GM23248 (cell line): ENCODE data around the gene EPN2.

ENCODE experiments used
- EZH2 ChIP-seq: fragments of 200-600 bp; sonication (generic); IDR thresholded peaks from 2 replicates; pipeline ENCODE4 v1.6.1; 2018; ENCODE audit warnings: antibody characterized with exemption, mild to moderate bottlenecking; ENCODE audit not compliant: insufficient read depth, poor library complexity, severe bottlenecking
- EZH2phosphoT487 ChIP-seq: fragments of 200-600 bp; sonication (generic); IDR thresholded peaks from 2 replicates; pipeline ENCODE4 v1.6.1; 2018; ENCODE audit warnings: antibody characterized with exemption, moderate library complexity, mild to moderate bottlenecking, low read depth; ENCODE audit not compliant: insufficient read depth

DNA sequence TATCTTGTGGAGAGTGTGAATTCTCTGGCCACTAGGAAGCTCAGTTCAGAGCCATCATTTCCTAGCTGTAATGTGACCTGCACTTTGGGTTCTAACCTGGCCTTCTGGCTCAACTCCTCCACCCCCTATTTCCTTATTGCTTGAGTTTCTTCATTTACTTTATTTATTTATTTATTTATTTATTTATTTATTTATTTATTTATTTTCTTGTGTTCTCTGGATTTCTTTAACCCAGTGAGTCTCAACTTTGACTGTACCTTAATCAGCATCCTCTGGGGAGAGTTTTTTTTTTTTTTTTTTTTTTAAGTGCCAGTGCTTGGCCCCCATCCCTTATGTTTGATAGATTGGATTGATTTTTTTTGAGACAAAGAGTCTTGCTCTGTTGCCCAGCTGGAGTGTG, 18.1 kb downstream of the EPN2 start:
- TF ChIP-seq EZH2phosphoT487 (no peak), EZH2 (no peak)
